Testis (tissue), 2 donors: ENCODE measurements around the gene ZBTB47.

ENCODE experiments used
- CTCF ChIP-seq, 3 experiments: fragments of 450-650 bp in 2 of 3; fragments of 200-600 bp in 1 of 3; sonication (generic) in 1 of 3; IDR thresholded peaks; one replicate each; pipeline ENCODE4 v1.5.1; 2016 to 2019; ENCODE audit warnings: antibody characterized with exemption in 3 of 3, mild to moderate bottlenecking in 2 of 3, moderate library complexity in 1 of 3
- POLR2A ChIP-seq: fragments of 450-650 bp; IDR thresholded peaks from one replicate; pipeline ENCODE4 v1.6.1; 2017; ENCODE audit warnings: antibody characterized with exemption, mild to moderate bottlenecking, moderate library complexity

- TF ChIP-seq CTCF (IDR thresholded peaks at IDR 0.05) (no peak), POLR2A (no peak)
Measured at GRCh38 chr3:42654331-42655201, 1.1 kb downstream of the ZBTB47 start.
